ENCODE data around the gene GRAMD4.

Gene GRAMD4

GRCh38 chr22:46635756-46636155 is 15.6 kb downstream of the GRAMD4 start:
- TF ChIP-seq FOXP2 (optimal IDR thresholded peaks at IDR 0.05; ENCODE audit: borderline replicate concordance, extremely low read depth, extremely low read length, insufficient read depth) (no peak), SIN3A (IDR thresholded peaks at IDR 0.05; ENCODE audit: borderline replicate concordance, insufficient read depth, low read length) (no peak), REST (IDR thresholded peaks at IDR 0.05; ENCODE audit: insufficient read depth in 1 of 2, low read depth in 2 of 2, low read length in 2 of 2) (no peak), TAF1 (IDR thresholded peaks at IDR 0.05; ENCODE audit: borderline replicate concordance, insufficient read depth, low read length) (no peak), POLR2AphosphoS5 (IDR thresholded peaks at IDR 0.05; ENCODE audit: low read depth, low read length) (no peak)

- TF ChIP-seq POLR2AphosphoS5 (IDR thresholded peaks at IDR 0.05; ENCODE audit: low read depth, low read length) (no peak), TAF1 (IDR thresholded peaks at IDR 0.05; ENCODE audit: borderline replicate concordance, insufficient read depth, low read length) (no peak), SIN3A (IDR thresholded peaks at IDR 0.05; ENCODE audit: borderline replicate concordance, insufficient read depth, low read length) (no peak), REST (IDR thresholded peaks at IDR 0.05; ENCODE audit: insufficient read depth in 1 of 2, low read depth in 2 of 2, low read length in 2 of 2) (no peak), FOXP2 (optimal IDR thresholded peaks at IDR 0.05; ENCODE audit: borderline replicate concordance, extremely low read depth, extremely low read length, insufficient read depth) (no peak)
These were observed 16.2 kb downstream of the GRAMD4 start for GRCh38 chr22:46636221-46637002.

- TF ChIP-seq TAF1 (IDR thresholded peaks at IDR 0.05; ENCODE audit: borderline replicate concordance, insufficient read depth, low read length) (no peak), REST (IDR thresholded peaks at IDR 0.05; ENCODE audit: insufficient read depth in 1 of 2, low read depth in 2 of 2, low read length in 2 of 2) (no peak), POLR2AphosphoS5 (IDR thresholded peaks at IDR 0.05; ENCODE audit: low read depth, low read length) (no peak), SIN3A (IDR thresholded peaks at IDR 0.05; ENCODE audit: borderline replicate concordance, insufficient read depth, low read length) (no peak), FOXP2 (optimal IDR thresholded peaks at IDR 0.05; ENCODE audit: borderline replicate concordance, extremely low read depth, extremely low read length, insufficient read depth) (no peak)
These were observed 17.8 kb downstream of the GRAMD4 start for GRCh38 chr22:46637711-46638600.

GRCh38 chr22:46638601-46639431 is 18.6 kb downstream of the GRAMD4 start:
- TF ChIP-seq REST (IDR thresholded peaks at IDR 0.05; ENCODE audit: insufficient read depth in 1 of 2, low read depth in 2 of 2, low read length in 2 of 2) (no peak), POLR2AphosphoS5 (IDR thresholded peaks at IDR 0.05; ENCODE audit: low read depth, low read length) (no peak), FOXP2 (optimal IDR thresholded peaks at IDR 0.05; ENCODE audit: borderline replicate concordance, extremely low read depth, extremely low read length, insufficient read depth) (no peak), SIN3A (IDR thresholded peaks at IDR 0.05; ENCODE audit: borderline replicate concordance, insufficient read depth, low read length) (no peak), TAF1 (IDR thresholded peaks at IDR 0.05; ENCODE audit: borderline replicate concordance, insufficient read depth, low read length) (no peak)

All from PFSK-1 (cell line).